HepG2 (cell line): Measurements from ENCODE around the gene MASP1. TPM values are rescaled to one million over a fixed set of nuclear protein-coding genes. Genes with fewer than 3 reads are reported as not detected.
A peak's percentile ranks its signal among the peaks of the same experiment; 100 is the strongest.

ENCODE experiments used
- ELF4 ChIP-seq: sonication (generic); formaldehyde crosslinking; IDR thresholded peaks from 2 replicates; pipeline ENCODE4 v1.5.0; 2020; ENCODE audit warnings: missing genetic modification reagents, mild to moderate bottlenecking, moderate library complexity, borderline replicate concordance
- TOE1 ChIP-seq: sonication (generic); formaldehyde crosslinking; IDR thresholded peaks from 2 replicates; pipeline ENCODE4 v1.4.0; 2020; ENCODE audit warnings: mild to moderate bottlenecking, missing genetic modification reagents
- USF2 ChIP-seq, 2 experiments: sonication (generic) in 1 of 2; formaldehyde crosslinking in 1 of 2; IDR thresholded peaks; 2 replicates each; pipeline versions ENCODE4 v1.5.1 to v1.6.1; 2011 to 2020; ENCODE audit warnings: borderline replicate concordance in 1 of 2, low read depth in 1 of 2, low read length in 1 of 2, mild to moderate bottlenecking in 1 of 2, missing genetic modification reagents in 1 of 2, moderate library complexity in 1 of 2
- ZNF407 ChIP-seq: sonication (generic); formaldehyde crosslinking; IDR thresholded peaks from one replicate; pipeline ENCODE4 v1.5.1; 2020; ENCODE audit warnings: mild to moderate bottlenecking, missing genetic modification reagents; ENCODE audit errors: not compliant biosample characterization
- ZNF558 ChIP-seq: sonication (generic); formaldehyde crosslinking; IDR thresholded peaks from 2 replicates; pipeline ENCODE4 v1.9.0; 2022; ENCODE audit warnings: mild to moderate bottlenecking, missing genetic modification reagents, borderline replicate concordance
- polyA plus RNA-seq, 8 experiments: library from polyadenylated mRNA; depleted of rRNA in 3 of 8; stranded (reverse) in 7 of 8; unstranded in 1 of 8; fragments of >200 nt; fragmentation: Illumina TruSeq in 4 of 8; extraction: Trizol in 4 of 8; gene quantifications; 2 replicates each; pipeline versions ENCODE4 v1.2.1 to v1.2.3, GENCODE V29; 2011 to 2016; ENCODE audit warnings: low read depth in 4 of 8, missing spikeins in 1 of 8, mixed read lengths in 1 of 8; ENCODE audit not compliant: insufficient read depth in 1 of 8
- total RNA-seq, 5 experiments: library from RNA; depleted of rRNA; stranded (reverse); fragments of >200 nt; fragmentation: Illumina TruSeq; extraction: Trizol; gene quantifications; 2 replicates each; pipeline ENCODE4 v1.2.3, GENCODE V29; 2016; ENCODE audit warnings: low read depth in 1 of 5
- TF ChIP-seq, protein P1 (sequence below): sonication (generic); formaldehyde crosslinking; IDR thresholded peaks from 2 replicates; pipeline ENCODE4 v1.9.0; 2022; ENCODE audit warnings: low read depth, missing genetic modification reagents
- TF ChIP-seq, protein P2 (sequence below): IDR thresholded peaks from 2 replicates; pipeline ENCODE4 v1.6.1; 2016; ENCODE audit warnings: low read depth, missing genetic modification reagents, missing compliant biosample characterization

Gene MASP1
- total and polyA plus RNA-seq, 2 of the 13 experiments (the other 11 are each of a cell fraction or from before 2014, with no cell fraction given): 10.8 to 56.0 TPM

DNA sequence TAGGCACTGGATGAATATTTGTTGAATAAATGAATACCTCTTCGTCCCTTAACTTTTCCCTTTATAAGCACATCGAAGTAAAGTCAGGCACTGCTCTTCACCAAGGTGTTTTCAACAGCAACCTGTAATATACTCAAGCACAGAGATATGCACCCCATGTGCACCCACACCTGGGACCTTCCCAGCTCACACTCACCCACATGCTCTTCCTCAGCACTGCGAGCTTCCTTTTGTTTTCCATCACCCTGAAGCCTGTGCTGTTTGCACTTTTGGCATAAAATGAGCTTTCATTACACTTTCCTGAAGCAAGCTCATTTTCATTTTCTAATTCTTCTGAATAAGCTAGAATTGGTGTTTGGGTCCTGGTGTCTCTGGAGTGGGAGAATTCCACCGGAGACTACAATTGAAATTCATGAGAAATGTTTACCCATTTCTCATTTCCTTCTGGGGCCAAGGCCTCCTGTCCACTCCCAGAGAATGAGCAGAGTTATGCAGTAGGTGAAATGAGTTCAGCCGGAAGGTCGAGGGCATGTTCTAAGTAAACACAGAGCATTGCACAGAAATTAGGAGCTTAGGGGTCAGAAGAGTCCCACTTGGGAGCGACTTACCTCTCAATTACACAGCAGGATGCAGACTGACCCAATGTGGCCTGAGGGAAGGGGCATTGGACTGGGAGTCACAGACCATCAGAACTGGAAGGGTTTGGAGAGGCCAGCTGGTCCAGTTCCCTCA is 15.0 kb downstream of the MASP1 start (continued):
- no peak for TF ChIP-seq ZNF407 (CRISPR knock-in tag)
- TF ChIP-seq, protein P1, sequence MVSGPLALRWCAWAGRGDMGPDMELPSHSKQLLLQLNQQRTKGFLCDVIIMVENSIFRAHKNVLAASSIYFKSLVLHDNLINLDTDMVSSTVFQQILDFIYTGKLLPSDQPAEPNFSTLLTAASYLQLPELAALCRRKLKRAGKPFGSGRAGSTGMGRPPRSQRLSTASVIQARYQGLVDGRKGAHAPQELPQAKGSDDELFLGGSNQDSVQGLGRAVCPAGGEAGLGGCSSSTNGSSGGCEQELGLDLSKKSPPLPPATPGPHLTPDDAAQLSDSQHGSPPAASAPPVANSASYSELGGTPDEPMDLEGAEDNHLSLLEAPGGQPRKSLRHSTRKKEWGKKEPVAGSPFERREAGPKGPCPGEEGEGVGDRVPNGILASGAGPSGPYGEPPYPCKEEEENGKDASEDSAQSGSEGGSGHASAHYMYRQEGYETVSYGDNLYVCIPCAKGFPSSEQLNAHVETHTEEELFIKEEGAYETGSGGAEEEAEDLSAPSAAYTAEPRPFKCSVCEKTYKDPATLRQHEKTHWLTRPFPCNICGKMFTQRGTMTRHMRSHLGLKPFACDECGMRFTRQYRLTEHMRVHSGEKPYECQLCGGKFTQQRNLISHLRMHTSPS (CRISPR knock-in tag): no peak
- 0 out of 2 replicates have a peak, but pooled peaks have one; percentile 34 for TF ChIP-seq ELF4 (CRISPR knock-in tag)
- TF ChIP-seq USF2 (IDR thresholded peaks at IDR 0.05; ENCODE audit: low read depth, low read length): no peak
- no peak for TF ChIP-seq USF2 (CRISPR knock-in tag; IDR thresholded peaks at IDR 0.05; ENCODE audit: borderline replicate concordance)
- TF ChIP-seq, protein P2, sequence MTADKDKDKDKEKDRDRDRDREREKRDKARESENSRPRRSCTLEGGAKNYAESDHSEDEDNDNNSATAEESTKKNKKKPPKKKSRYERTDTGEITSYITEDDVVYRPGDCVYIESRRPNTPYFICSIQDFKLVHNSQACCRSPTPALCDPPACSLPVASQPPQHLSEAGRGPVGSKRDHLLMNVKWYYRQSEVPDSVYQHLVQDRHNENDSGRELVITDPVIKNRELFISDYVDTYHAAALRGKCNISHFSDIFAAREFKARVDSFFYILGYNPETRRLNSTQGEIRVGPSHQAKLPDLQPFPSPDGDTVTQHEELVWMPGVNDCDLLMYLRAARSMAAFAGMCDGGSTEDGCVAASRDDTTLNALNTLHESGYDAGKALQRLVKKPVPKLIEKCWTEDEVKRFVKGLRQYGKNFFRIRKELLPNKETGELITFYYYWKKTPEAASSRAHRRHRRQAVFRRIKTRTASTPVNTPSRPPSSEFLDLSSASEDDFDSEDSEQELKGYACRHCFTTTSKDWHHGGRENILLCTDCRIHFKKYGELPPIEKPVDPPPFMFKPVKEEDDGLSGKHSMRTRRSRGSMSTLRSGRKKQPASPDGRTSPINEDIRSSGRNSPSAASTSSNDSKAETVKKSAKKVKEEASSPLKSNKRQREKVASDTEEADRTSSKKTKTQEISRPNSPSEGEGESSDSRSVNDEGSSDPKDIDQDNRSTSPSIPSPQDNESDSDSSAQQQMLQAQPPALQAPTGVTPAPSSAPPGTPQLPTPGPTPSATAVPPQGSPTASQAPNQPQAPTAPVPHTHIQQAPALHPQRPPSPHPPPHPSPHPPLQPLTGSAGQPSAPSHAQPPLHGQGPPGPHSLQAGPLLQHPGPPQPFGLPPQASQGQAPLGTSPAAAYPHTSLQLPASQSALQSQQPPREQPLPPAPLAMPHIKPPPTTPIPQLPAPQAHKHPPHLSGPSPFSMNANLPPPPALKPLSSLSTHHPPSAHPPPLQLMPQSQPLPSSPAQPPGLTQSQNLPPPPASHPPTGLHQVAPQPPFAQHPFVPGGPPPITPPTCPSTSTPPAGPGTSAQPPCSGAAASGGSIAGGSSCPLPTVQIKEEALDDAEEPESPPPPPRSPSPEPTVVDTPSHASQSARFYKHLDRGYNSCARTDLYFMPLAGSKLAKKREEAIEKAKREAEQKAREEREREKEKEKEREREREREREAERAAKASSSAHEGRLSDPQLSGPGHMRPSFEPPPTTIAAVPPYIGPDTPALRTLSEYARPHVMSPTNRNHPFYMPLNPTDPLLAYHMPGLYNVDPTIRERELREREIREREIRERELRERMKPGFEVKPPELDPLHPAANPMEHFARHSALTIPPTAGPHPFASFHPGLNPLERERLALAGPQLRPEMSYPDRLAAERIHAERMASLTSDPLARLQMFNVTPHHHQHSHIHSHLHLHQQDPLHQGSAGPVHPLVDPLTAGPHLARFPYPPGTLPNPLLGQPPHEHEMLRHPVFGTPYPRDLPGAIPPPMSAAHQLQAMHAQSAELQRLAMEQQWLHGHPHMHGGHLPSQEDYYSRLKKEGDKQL (CRISPR knock-in tag): 0 out of 2 replicates have a peak, but pooled peaks have one; percentile 59
- 0 out of 2 replicates have a peak, but pooled peaks have one; percentile 67 for TF ChIP-seq TOE1 (CRISPR knock-in tag)
- no peak for TF ChIP-seq ZNF558
